C4-2B (cell line): ENCODE results near the gene IGLL5.

Experiments
- CTCF ChIP-seq: fragments of 450-650 bp; conservative IDR thresholded peaks from 2 replicates; pipeline ENCODE4 v1.5.1; 2017; ENCODE audit warnings: mild to moderate bottlenecking
- ZFX ChIP-seq: fragments of 450-650 bp; IDR thresholded peaks from 2 replicates; pipeline ENCODE4 v1.6.1; 2017

- TF ChIP-seq ZFX = no peak
- TF ChIP-seq CTCF = no peak
Measured at GRCh38 chr22:22929381-22930221, 42.0 kb downstream of the IGLL5 start.
